Naive thymus-derived CD8-positive, alpha-beta T cell (primary cell): ENCODE measurements around the gene IL12B. TPM values are rescaled to one million over a fixed set of nuclear protein-coding genes. Genes with fewer than 3 reads are reported as not detected.

Source experiments
- ATAC-seq, 2 donors: fragments of 150-1000 bp; cut with Tn5 transposase in 1 of 2; sonication (Bioruptor Pico), chemical (Tn5 transposase) in 1 of 2; 1 replicate in 1 of 2; 2 replicates in 1 of 2; pipeline ENCODE4 v1.10.0; 2021; ENCODE audit warnings: mild to moderate bottlenecking in 2 of 2, moderate library complexity in 2 of 2
- POLR2A ChIA-PET: fragments of 350-600 bp; sonication (Branson Sonifier 250); formaldehyde crosslinking; loops from one replicate; lab custom pipeline; 2021; ENCODE audit warnings: antibody characterized with exemption; lab: Charles Lee
- DNase-seq, 10 donors: peaks; one replicate each; pipeline versions ENCODE4 v3.0.0 to v3.0.0-alpha.2; 2020 to 2022
- H3K27ac Mint-ChIP-seq, 10 donors: one replicate each; pipeline ENCODE4 v1.8.0; 2020 to 2022; ENCODE audit warnings: mild to moderate bottlenecking in 10 of 10, mixed read lengths in 10 of 10, moderate library complexity in 4 of 10, inconsistent platforms in 1 of 10
- H3K27me3 Mint-ChIP-seq, 5 donors: one replicate each; pipeline ENCODE4 v1.8.0; 2021 to 2022; ENCODE audit warnings: mixed read lengths in 5 of 5
- H3K36me3 Mint-ChIP-seq, 3 donors: one replicate each; pipeline ENCODE4 v1.8.0; 2020 to 2022; ENCODE audit warnings: mixed read lengths in 3 of 3, mild to moderate bottlenecking in 2 of 3, inconsistent platforms in 1 of 3
- H3K4me1 Mint-ChIP-seq, 4 donors: one replicate each; pipeline ENCODE4 v1.8.0; 2021 to 2022; ENCODE audit warnings: mixed read lengths in 4 of 4
- H3K4me3 Mint-ChIP-seq, 10 donors: one replicate each; pipeline ENCODE4 v1.8.0; 2020 to 2022; ENCODE audit warnings: mild to moderate bottlenecking in 10 of 10, mixed read lengths in 10 of 10, moderate library complexity in 6 of 10, inconsistent platforms in 1 of 10
- H3K9me3 Mint-ChIP-seq, 9 donors: one replicate each; pipeline ENCODE4 v1.8.0; 2020 to 2022; ENCODE audit warnings: mixed read lengths in 9 of 9, mild to moderate bottlenecking in 3 of 9, inconsistent platforms in 1 of 9, moderate library complexity in 1 of 9
- polyA plus RNA-seq, 3 donors: library from polyadenylated mRNA; unstranded; fragments of 300-500 nt; fragmentation: Illumina TruSeq; gene quantifications; one replicate each; pipeline ENCODE4 v1.2.3, GENCODE V29; 2021
- total RNA-seq, 8 experiments: library from RNA in 2 of 8; stranded (reverse) in 2 of 8; gene quantifications; one replicate each; pipeline ENCODE4 v1.2.3 and lab custom pipeline; 2021 to 2026

The IL12B gene
- total and polyA plus RNA-seq, 5 experiments from 2014 or later: not detected

DNA sequence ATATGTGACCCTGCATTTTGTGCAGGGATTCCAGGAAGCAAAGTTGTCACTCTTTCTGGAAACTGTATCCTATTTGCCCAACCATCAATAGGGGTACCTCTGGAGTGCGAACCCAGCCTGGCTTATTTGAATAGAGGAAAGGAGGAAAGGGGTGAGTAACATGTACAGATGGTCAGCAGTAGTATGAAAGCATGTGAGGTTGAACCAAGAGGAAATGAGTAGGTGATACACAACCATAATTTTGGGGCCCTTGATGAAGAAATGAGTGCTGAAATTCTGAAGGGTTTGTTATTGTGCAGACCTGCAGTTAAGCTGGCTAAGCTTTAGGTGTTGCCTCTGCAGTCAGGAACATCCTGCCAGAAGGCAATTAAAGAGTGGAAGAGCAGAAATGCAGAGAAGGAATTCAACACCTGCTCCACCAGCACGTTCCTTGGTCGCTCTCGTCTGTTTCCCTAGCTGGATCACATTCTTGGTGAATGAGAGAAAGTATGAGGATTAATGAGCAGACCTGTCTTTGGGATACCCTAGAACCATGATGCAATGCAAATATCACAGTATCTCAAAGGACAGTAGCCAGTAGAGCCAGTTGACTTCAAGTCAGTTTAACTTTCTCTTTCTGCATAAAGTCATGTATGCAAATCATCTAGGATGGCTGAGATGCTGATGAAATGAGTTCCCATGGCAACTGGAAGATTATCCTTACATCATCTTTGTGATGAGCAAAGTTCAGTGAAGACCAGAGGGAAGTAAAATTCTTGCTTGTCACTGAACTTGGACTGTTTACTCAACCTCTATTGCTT lies 13.2 kb upstream of the IL12B start:
- Mint-ChIP-seq H3K4me3 (no peak overlapping the region), H3K4me1 (peaks cover 4 to 56% (median 24%) of the 10 kb centered on the region in 4 donors), H3K36me3 (peaks cover 0 to 4% (median 1%) of the 10 kb centered on the region in 3 donors), H3K9me3 (peaks cover 0 to 14% (median 7%) of the 10 kb centered on the region in 9 donors), H3K27ac (no peak overlapping the region), H3K27me3 (no peaks in the 10 kb centered on the region)
- POLR2A ChIA-PET: no interaction called here
- ATAC-seq (no peak), DNase-seq (no peak)

GRCh38 chr5:159342840-159343239 lies 12.6 kb upstream of the IL12B start:
- no peak for ATAC-seq
- no peak overlapping the region for H3K4me3 Mint-ChIP-seq
- H3K27me3 Mint-ChIP-seq: no peaks in the 10 kb centered on the region
- DNase-seq: no peak
- peaks cover 0 to 4% (median 1%) of the 10 kb centered on the region in 3 donors for H3K36me3 Mint-ChIP-seq
- peaks cover 0 to 14% (median 7%) of the 10 kb centered on the region in 9 donors for H3K9me3 Mint-ChIP-seq
- peaks cover 8 to 62% (median 31%) of the 10 kb centered on the region in 4 donors for H3K4me1 Mint-ChIP-seq
- POLR2A ChIA-PET: no interaction called here
- H3K27ac Mint-ChIP-seq: no peak overlapping the region

DNA sequence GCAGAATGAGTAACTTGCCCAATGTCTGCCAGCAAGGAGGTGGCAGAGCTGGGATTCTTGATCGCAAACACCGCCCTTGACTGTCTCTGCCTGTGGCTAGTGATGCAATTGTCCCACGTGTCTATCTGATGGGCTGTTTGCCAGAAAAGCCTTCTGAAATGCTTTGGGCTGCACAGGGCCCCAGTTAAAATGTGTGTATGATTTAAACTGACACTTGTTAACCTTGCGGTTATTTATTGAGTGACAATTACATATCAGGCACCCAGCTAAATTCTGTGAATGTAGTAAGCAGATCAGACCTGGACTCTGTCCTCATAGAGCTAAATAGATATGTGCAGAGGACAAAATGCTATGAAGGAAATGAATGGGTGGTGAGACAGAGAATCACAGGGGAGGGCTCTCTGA lies 11.6 kb upstream of the IL12B start:
- Mint-ChIP-seq H3K9me3 (peaks cover 0 to 14% (median 7%) of the 10 kb centered on the region in 9 donors), H3K36me3 (peaks cover 0 to 4% (median 1%) of the 10 kb centered on the region in 3 donors), H3K27me3 (no peaks in the 10 kb centered on the region), H3K27ac (no peak overlapping the region), H3K4me3 (no peak overlapping the region), H3K4me1 (peaks cover 12 to 72% (median 40%) of the 10 kb centered on the region in 4 donors)
- DNase-seq: peak in 5 of 10 donors; percentile 26 to 50 (median 30)
- POLR2A ChIA-PET: no interaction called here
- ATAC-seq: peak; percentile 39 to 46

DNA sequence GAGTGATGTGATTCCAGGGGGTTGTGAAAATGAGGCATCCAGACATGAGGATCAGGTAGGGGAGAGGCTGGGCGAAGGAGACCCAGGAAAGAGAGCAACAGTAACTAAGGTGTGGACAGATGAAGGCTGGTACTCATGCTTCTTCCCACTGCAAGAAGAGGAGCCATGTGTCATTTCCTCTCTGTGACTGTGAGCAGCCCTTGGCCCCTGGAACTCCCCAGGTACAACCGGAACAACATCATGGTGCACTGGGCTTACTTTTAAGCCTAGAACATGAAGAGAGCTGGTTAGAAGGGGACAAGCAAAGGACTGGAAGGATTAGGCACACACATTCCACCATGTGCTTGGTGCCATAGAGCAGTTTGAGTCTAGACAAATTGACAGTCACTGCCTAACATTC lies 10.9 kb upstream of the IL12B start:
- H3K4me3 Mint-ChIP-seq: no peak overlapping the region
- peak overlapping the region in 4 of 10 donors; percentile 1 to 58 (median 22) for H3K27ac Mint-ChIP-seq
- no peaks in the 10 kb centered on the region for H3K27me3 Mint-ChIP-seq
- no peak for DNase-seq
- ATAC-seq: no peak
- H3K36me3 Mint-ChIP-seq: peaks cover 0 to 4% (median 1%) of the 10 kb centered on the region in 3 donors
- H3K9me3 Mint-ChIP-seq: peaks cover 0 to 14% (median 7%) of the 10 kb centered on the region in 9 donors
- H3K4me1 Mint-ChIP-seq: peaks cover 14 to 79% (median 47%) of the 10 kb centered on the region in 4 donors
- POLR2A ChIA-PET: no interaction called here

- peak overlapping the region in 2 of 10 donors; percentile 20 to 28 for H3K4me3 Mint-ChIP-seq
- peak overlapping the region in 1 of 10 donors; percentile 67 for H3K27ac Mint-ChIP-seq
- DNase-seq (no peak), ATAC-seq (no peak)
- H3K9me3 Mint-ChIP-seq: peaks cover 0 to 14% (median 7%) of the 10 kb centered on the region in 9 donors
- POLR2A ChIA-PET: no interaction called here
- peaks cover 14 to 75% (median 48%) of the 10 kb centered on the region in 4 donors for H3K4me1 Mint-ChIP-seq
- peaks cover 0 to 4% (median 1%) of the 10 kb centered on the region in 3 donors for H3K36me3 Mint-ChIP-seq
- H3K27me3 Mint-ChIP-seq: no peaks in the 10 kb centered on the region
These were observed 10.2 kb upstream of the IL12B start for GRCh38 chr5:159340511-159340910.

- ATAC-seq: no peak
- H3K4me1 Mint-ChIP-seq: peaks cover 14 to 71% (median 48%) of the 10 kb centered on the region in 4 donors
- H3K9me3 Mint-ChIP-seq: peaks cover 0 to 10% (median 3%) of the 10 kb centered on the region in 9 donors
- DNase-seq: no peak
- H3K27me3 Mint-ChIP-seq: no peaks in the 10 kb centered on the region
- peaks cover 0 to 4% (median 1%) of the 10 kb centered on the region in 3 donors for H3K36me3 Mint-ChIP-seq
- peak overlapping the region in 2 of 10 donors; percentile 25 to 35 for H3K27ac Mint-ChIP-seq
- H3K4me3 Mint-ChIP-seq: no peak overlapping the region
- POLR2A ChIA-PET: no interaction called here
These were observed 9.2 kb upstream of the IL12B start for GRCh38 chr5:159339460-159339859.

DNA sequence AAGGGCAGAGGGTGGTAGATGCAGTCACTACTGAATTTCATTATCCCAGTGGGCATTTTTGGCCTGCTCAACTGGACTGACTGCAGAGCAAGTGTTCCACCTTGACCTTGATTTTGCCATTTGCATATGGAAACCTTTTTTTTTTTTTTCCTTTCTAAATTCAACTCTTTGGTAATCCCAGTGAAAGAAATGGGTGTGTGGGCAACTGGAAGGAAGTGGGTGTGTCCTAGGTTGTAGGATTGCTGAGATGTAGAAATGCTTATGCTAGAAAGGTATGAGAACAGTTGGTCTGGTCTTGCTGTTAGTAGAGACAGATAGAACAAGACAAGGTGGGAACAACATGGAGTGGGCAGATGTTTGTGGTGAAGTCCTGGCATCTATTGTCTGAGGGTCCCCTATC lies 7.8 kb upstream of the IL12B start:
- Mint-ChIP-seq H3K4me3 (peak overlapping the region in 5 of 10 donors; percentile 0 to 41 (median 34)), H3K9me3 (peaks cover 0 to 3% (median 0%) of the 10 kb centered on the region in 9 donors), H3K4me1 (peaks cover 14 to 67% (median 49%) of the 10 kb centered on the region in 4 donors), H3K36me3 (no peaks in the 10 kb centered on the region), H3K27ac (peak overlapping the region in 6 of 10 donors; percentile 46 to 85 (median 71)), H3K27me3 (no peaks in the 10 kb centered on the region)
- POLR2A ChIA-PET: no interaction called here
- DNase-seq (no peak), ATAC-seq (no peak)

- Mint-ChIP-seq H3K27me3 (no peaks in the 10 kb centered on the region), H3K4me3 (peak overlapping the region in 9 of 10 donors; percentile 0 to 41 (median 34)), H3K4me1 (peaks cover 14 to 70% (median 50%) of the 10 kb centered on the region in 4 donors), H3K36me3 (no peaks in the 10 kb centered on the region), H3K27ac (peak overlapping the region in 9 of 10 donors; percentile 45 to 85 (median 64)), H3K9me3 (peaks cover 0 to 3% (median 0%) of the 10 kb centered on the region in 9 donors)
- DNase-seq (peak in 2 of 10 donors; percentile 6 to 13), ATAC-seq (peak; percentile 30 to 42)
- POLR2A ChIA-PET: no interaction called here
These were observed 7.0 kb upstream of the IL12B start for GRCh38 chr5:159337016-159337955.

DNA sequence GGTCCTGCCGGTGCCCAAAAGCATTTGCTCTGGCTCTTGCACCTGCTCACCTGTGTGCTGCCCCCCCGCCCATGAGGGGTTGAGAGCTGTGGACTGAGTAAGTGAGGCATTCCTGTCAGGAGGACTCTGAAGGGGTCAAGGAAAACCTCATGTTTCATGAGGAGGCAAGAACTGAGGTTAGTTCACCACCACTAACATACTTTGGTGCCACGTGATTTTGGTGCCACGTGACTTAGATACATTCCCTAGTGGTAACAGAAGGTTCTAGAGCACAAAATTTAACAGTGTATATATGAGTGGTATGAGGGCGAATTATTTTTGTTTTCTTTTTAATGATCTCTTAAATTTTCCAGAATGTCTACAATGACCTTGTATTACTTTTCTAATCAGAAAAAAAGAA lies 6.3 kb upstream of the IL12B start:
- Mint-ChIP-seq H3K4me1 (peaks cover 14 to 70% (median 49%) of the 10 kb centered on the region in 4 donors), H3K27me3 (no peaks in the 10 kb centered on the region), H3K9me3 (peaks cover 0 to 3% (median 0%) of the 10 kb centered on the region in 9 donors), H3K36me3 (no peaks in the 10 kb centered on the region), H3K27ac (peak overlapping the region in 8 of 10 donors; percentile 12 to 85 (median 62)), H3K4me3 (peak overlapping the region in 2 of 10 donors; percentile 4 to 35)
- no peak for ATAC-seq
- no peak for DNase-seq
- POLR2A ChIA-PET: no interaction called here

DNA sequence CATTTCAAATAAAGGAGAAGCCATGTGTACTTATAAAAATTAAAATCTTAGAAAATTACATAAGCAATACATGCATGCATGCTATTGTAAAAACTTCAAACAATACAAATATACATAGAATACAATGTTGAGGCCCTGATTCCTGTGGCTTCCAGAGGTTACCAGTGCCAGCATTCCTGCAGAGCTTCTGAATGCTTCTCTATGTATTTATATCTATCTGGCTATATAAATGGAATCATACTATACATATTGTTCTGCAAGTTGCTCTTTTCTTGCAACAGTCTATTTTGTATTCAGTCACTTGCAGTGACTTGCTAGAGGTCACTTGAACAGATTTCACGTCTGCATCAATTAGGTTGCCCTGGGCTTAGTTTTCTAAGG lies 3.2 kb upstream of the IL12B start:
- Mint-ChIP-seq H3K4me1 (peaks cover 15 to 58% (median 43%) of the 10 kb centered on the region in 4 donors), H3K9me3 (no peaks in the 10 kb centered on the region), H3K27me3 (peaks cover 0 to 4% (median 0%) of the 10 kb centered on the region in 5 donors), H3K36me3 (no peaks in the 10 kb centered on the region), H3K4me3 (no peak overlapping the region), H3K27ac (no peak overlapping the region)
- ATAC-seq (no peak), DNase-seq (no peak)
- POLR2A ChIA-PET: no interaction called here

DNA sequence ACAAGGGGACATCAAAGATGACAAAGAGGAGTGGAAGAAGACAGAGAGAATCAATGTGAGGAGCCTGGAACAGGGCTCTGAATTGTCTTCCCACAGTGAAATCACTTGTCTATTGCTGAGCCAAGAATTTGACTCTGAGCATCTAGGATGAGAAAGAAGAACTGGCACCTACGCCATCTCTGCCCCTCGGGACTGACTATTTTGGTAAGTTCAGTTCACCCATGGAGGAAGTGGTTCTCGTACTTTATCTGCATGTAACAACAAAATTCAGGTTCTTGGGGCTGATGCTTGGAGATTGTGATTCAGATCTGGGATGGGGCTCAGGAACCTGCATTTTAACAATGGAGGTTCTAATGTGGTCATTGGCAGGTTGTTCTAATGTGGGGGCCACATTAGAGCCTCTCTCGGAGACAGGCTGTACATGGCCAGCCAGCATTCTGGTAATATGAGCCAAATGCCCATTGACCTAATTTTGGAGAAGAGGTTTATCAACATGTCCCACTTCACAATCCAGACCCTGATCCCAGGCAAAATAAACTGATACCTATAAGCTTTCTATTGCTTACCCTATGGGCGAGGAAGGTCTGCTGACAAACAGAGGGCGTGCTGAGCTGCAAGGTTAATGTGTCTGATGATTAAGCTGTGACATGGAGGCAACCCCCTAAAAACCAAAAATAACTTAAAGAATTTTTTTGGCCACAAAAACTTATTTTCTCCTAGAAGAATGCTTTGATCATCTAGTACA lies 2.7 kb upstream of the IL12B start:
- peaks cover 0 to 8% (median 0%) of the 10 kb centered on the region in 5 donors for H3K27me3 Mint-ChIP-seq
- POLR2A ChIA-PET: interaction anchor here (1.0 kb wide), 1 partner anchor 26 kb away, joined by 3 read pairs; no protein-coding TSS in a partner anchor
- H3K36me3 Mint-ChIP-seq: no peaks in the 10 kb centered on the region
- DNase-seq: no peak
- H3K4me3 Mint-ChIP-seq: peak overlapping the region in 3 of 10 donors; percentile 57 to 70 (median 70)
- H3K4me1 Mint-ChIP-seq: peaks cover 12 to 53% (median 37%) of the 10 kb centered on the region in 4 donors
- no peaks in the 10 kb centered on the region for H3K9me3 Mint-ChIP-seq
- H3K27ac Mint-ChIP-seq: peak overlapping the region in 1 of 10 donors; percentile 15
- no peak for ATAC-seq
